MV-4-11 (cell line): Measurements from ENCODE around the gene PCDHA8.
"Not testable (repeated sequence)": the region's sequence is repeated elsewhere in the genome, so short reads cannot be mapped to it uniquely, and the experiment has no call there.

Source experiments
- DNase-seq: peaks from one replicate; lab custom pipeline; 2025; lab: John Stamatoyannopoulos, UW

Gene PCDHA8

GRCh38 chr5:140869555-140869886 is 28.5 kb downstream of the PCDHA8 start:
- DNase-seq = no peak

DNA sequence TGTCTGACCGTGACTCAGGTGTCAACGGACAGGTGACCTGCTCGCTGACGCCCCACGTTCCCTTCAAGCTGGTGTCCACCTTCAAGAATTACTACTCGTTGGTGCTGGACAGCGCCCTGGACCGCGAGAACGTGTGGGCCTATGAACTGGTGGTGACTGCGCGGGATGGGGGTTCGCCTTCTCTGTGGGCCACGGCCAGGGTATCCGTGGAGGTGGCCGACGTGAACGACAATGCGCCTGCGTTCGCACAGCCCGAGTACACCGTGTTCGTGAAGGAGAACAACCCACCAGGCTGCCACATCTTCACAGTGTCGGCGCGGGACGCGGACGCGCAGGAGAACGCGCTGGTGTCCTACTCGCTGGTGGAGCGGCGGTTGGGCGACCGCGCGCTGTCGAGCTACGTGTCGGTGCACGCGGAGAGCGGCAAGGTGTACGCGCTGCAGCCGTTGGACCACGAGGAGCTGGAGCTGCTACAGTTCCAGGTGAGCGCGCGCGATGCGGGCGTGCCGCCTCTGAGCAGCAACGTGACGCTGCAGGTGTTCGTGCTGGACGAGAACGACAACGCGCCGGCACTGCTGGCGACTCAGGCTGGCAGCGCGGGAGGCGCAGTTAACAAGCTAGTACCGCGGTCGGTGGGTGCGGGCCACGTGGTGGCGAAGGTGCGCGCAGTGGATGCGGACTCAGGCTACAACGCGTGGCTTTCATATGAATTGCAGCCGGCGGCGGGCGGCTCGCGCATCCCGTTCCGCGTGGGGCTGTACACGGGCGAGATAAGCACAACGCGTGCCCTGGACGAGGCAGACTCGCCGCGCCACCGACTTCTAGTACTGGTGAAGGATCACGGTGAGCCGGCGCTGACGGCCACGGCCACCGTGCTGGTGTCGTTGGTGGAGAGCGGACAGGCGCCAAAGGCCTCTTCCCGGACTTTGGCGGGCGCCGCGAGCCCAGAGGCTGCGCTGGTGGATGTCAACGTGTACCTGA is 29.5 kb downstream of the PCDHA8 start:
- DNase-seq = no peak

DNA sequence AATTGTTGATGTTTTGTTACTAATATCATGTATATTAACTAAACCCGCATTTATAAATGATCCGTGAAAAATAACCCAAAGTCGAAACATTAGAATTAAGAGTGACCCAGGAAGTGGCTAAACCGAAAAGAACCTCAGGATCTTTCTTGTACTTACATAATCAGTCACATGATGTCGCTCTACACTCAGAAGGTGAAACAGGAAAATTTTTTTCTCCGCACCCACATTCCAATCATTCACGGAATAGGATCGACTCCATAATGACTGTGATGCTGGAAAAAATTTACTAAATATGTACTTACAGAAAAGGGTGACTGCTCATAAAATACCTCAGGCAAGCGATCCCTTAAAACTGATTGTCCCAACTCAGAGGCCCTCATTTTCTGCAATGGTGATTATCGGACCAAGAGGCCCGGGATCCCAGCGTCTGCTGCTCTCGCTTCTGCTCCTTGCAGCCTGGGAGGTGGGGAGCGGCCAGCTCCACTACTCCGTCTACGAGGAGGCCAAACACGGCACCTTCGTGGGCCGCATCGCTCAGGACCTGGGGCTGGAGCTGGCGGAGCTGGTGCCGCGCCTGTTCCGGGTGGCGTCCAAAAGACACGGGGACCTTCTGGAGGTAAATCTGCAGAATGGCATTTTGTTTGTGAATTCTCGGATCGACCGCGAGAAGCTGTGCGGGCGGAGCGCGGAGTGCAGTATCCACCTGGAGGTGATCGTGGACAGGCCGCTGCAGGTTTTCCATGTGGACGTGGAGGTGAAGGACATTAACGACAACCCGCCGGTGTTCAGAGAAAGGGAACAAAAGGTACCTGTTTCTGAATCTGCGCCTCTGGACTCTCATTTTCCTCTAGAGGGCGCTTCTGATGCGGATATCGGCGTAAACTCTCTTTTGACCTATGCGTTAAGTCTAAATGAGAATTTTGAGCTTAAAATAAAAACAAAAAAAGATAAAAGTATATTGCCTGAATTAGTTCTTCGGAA is 34.4 kb downstream of the PCDHA8 start, which contains the start of gene PCDHA12:
PCDHA12 (plus strand) TSS at position 224 of the 981 bp plus-strand sequence; CDS start at position 389, 165 bp downstream.
- no peak for DNase-seq

- DNase-seq = not testable (repeated sequence)
Observed at GRCh38 chr5:140876541-140877261, 35.7 kb downstream of the PCDHA8 start.

GRCh38 chr5:140877262-140877581 is 36.2 kb downstream of the PCDHA8 start:
- no peak for DNase-seq

- DNase-seq = no peak
Observed at GRCh38 chr5:140881889-140882590, 41.1 kb downstream of the PCDHA8 start, which contains the start of gene PCDHA13. Gene PCDHA13, plus strand, starts transcription at chr5:140882124. Its CDS starts 145 bp downstream, at chr5:140882269.

GRCh38 chr5:140882591-140882899 is 41.6 kb downstream of the PCDHA8 start:
- no peak for DNase-seq

DNA sequence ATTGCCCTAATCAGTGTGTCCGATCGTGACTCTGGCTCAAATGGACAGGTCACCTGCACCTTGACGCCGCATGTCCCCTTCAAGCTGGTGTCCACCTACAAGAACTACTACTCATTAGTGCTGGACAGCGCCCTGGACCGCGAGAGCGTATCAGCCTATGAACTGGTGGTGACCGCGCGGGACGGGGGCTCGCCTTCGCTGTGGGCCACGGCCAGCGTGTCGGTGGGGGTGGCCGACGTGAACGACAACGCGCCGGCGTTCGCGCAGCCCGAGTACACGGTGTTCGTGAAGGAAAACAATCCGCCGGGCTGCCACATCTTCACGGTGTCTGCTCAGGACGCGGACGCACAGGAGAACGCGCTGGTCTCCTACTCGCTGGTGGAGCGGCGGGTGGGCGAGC is 42.4 kb downstream of the PCDHA8 start:
- DNase-seq = no peak

GRCh38 chr5:140883927-140884697 is 43.1 kb downstream of the PCDHA8 start:
- DNase-seq = no peak
